Esophagus (tissue), 2 donors: Measurements from ENCODE around the gene MLPH. TPM values are rescaled to one million over a fixed set of nuclear protein-coding genes. Genes with fewer than 3 reads are reported as not detected.

Experiments used
- H3K27ac ChIP-seq, 2 donors: one replicate each; pipeline ENCODE4 v1.5.1; 2013; ENCODE audit warnings: low read depth in 2 of 2, mild to moderate bottlenecking in 2 of 2, inconsistent platforms in 1 of 2, low read length in 1 of 2, moderate library complexity in 1 of 2
- H3K27me3 ChIP-seq, 2 donors: one replicate each; pipeline ENCODE4 v1.6.1; 2013; ENCODE audit warnings: low read length in 2 of 2, control low read depth in 1 of 2, mild to moderate bottlenecking in 1 of 2; ENCODE audit not compliant: insufficient read depth in 2 of 2, control insufficient read depth in 1 of 2
- H3K36me3 ChIP-seq, 2 donors: one replicate each; pipeline ENCODE4 v1.6.1; 2013; ENCODE audit warnings: low read length in 1 of 2; ENCODE audit not compliant: control insufficient read depth in 2 of 2, insufficient read depth in 2 of 2
- H3K4me1 ChIP-seq, 2 donors: one replicate each; pipeline ENCODE4 v1.6.1; 2013; ENCODE audit warnings: low read length in 1 of 2; ENCODE audit not compliant: control insufficient read depth in 2 of 2, insufficient read depth in 2 of 2
- H3K4me3 ChIP-seq, 2 donors: one replicate each; pipeline ENCODE4 v1.5.1; 2013; ENCODE audit warnings: low read length in 2 of 2, mild to moderate bottlenecking in 2 of 2, low read depth in 1 of 2, moderate library complexity in 1 of 2
- H3K9me3 ChIP-seq, 2 donors: one replicate each; pipeline ENCODE4 v1.6.1; 2013; ENCODE audit warnings: mild to moderate bottlenecking in 2 of 2, low read depth in 1 of 2, low read length in 1 of 2, moderate library complexity in 1 of 2; ENCODE audit not compliant: control insufficient read depth in 2 of 2, insufficient read depth in 1 of 2
- WGBS, 2 donors: extraction: QIAGEN DNeasy Blood & Tissue Kit; methylation state at CpG; one replicate each; pipeline ENCODE4 v1.1.7; 2013; 5-methylcytosine and 5-hydroxymethylcytosine counted together
- polyA plus RNA-seq, 2 donors: library from polyadenylated mRNA; stranded (reverse); fragments of 200-250 nt; gene quantifications; one replicate each; pipeline ENCODE4 v1.2.3, GENCODE V29; 2013
- donor health status: healthy with polysubstance abuse.
- donor health status: Bipolar disorder and iron deficiency.

The MLPH gene
- polyA plus RNA-seq, 2 donors: 3.4 to 4.4 TPM

GRCh38 chr2:237455764-237456163, 31.3 kb upstream of the MLPH start:
- no peaks in the 10 kb centered on the region for H3K27me3 ChIP-seq

GRCh38 chr2:237456200-237456843, 30.7 kb upstream of the MLPH start:
- Histone ChIP-seq H3K27ac (no peak overlapping the region), H3K36me3 (no peaks in the 10 kb centered on the region), H3K4me3 (no peak overlapping the region), H3K27me3 (no peaks in the 10 kb centered on the region), H3K4me1 (no peaks in the 10 kb centered on the region), H3K9me3 (no peaks in the 10 kb centered on the region)
- 58 to 71% methylated on average over 11 of the region's 11 CpGs for WGBS, 2 donors

More at GRCh38 chr2:237455764-237456163, 31.3 kb upstream of the MLPH start:
- WGBS, 2 donors: 74 to 76% methylated on average over 5 of the region's 5 CpGs
- no peaks in the 10 kb centered on the region for H3K36me3 ChIP-seq
- H3K4me1 ChIP-seq: peaks cover 0 to under 1% of the 10 kb centered on the region in 2 donors
- H3K27ac ChIP-seq: peak overlapping the region in 1 of 2 donors; percentile 23
- H3K4me3 ChIP-seq: no peak overlapping the region
- no peaks in the 10 kb centered on the region for H3K9me3 ChIP-seq

- Histone ChIP-seq H3K4me3 (no peak overlapping the region), H3K27ac (no peak overlapping the region), H3K27me3 (no peaks in the 10 kb centered on the region), H3K9me3 (no peaks in the 10 kb centered on the region), H3K36me3 (no peaks in the 10 kb centered on the region), H3K4me1 (no peaks in the 10 kb centered on the region)
- WGBS, 2 donors: 89 to 93% methylated on average over 2 of the region's 2 CpGs
Observed at GRCh38 chr2:237457388-237457941, 29.6 kb upstream of the MLPH start.

- Histone ChIP-seq H3K4me1 (no peaks in the 10 kb centered on the region), H3K36me3 (no peaks in the 10 kb centered on the region), H3K4me3 (no peak overlapping the region), H3K27ac (no peak overlapping the region), H3K9me3 (no peaks in the 10 kb centered on the region), H3K27me3 (no peaks in the 10 kb centered on the region)
- WGBS, 2 donors: 76 to 81% methylated on average over 1 of the region's 1 CpG
Observed at GRCh38 chr2:237458519-237458918, 28.5 kb upstream of the MLPH start.

GRCh38 chr2:237459226-237459625, 27.8 kb upstream of the MLPH start:
- WGBS, 2 donors: 83% methylated on average over 4 of the region's 4 CpGs
- H3K9me3 ChIP-seq: no peaks in the 10 kb centered on the region
- no peaks in the 10 kb centered on the region for H3K4me1 ChIP-seq
- no peaks in the 10 kb centered on the region for H3K27me3 ChIP-seq
- no peak overlapping the region for H3K27ac ChIP-seq
- H3K4me3 ChIP-seq: no peak overlapping the region
- H3K36me3 ChIP-seq: no peaks in the 10 kb centered on the region

- Histone ChIP-seq H3K4me3 (no peak overlapping the region), H3K4me1 (no peaks in the 10 kb centered on the region), H3K9me3 (no peaks in the 10 kb centered on the region), H3K36me3 (no peaks in the 10 kb centered on the region), H3K27ac (no peak overlapping the region), H3K27me3 (no peaks in the 10 kb centered on the region)
- WGBS, 2 donors: 72 to 76% methylated on average over 3 of the region's 3 CpGs
Observed at GRCh38 chr2:237459741-237460174, 27.3 kb upstream of the MLPH start.

- Histone ChIP-seq H3K27ac (no peak overlapping the region), H3K27me3 (no peaks in the 10 kb centered on the region), H3K4me3 (no peak overlapping the region), H3K9me3 (no peaks in the 10 kb centered on the region), H3K36me3 (no peaks in the 10 kb centered on the region), H3K4me1 (no peaks in the 10 kb centered on the region)
- 92 to 93% methylated on average over 6 to 8 of the region's 8 CpGs for WGBS, 2 donors
Observed at GRCh38 chr2:237464757-237465391, 22.2 kb upstream of the MLPH start.

- Histone ChIP-seq H3K27ac (no peak overlapping the region), H3K4me3 (no peak overlapping the region), H3K27me3 (no peaks in the 10 kb centered on the region), H3K36me3 (no peaks in the 10 kb centered on the region), H3K9me3 (no peaks in the 10 kb centered on the region), H3K4me1 (no peaks in the 10 kb centered on the region)
- WGBS, 2 donors: 86 to 90% methylated on average over 16 of the region's 16 CpGs
Observed at GRCh38 chr2:237465515-237466148, 21.4 kb upstream of the MLPH start.

- no peaks in the 10 kb centered on the region for H3K36me3 ChIP-seq
- H3K27ac ChIP-seq: no peak overlapping the region
- H3K4me1 ChIP-seq: no peaks in the 10 kb centered on the region
- WGBS, 2 donors: 49 to 60% methylated on average over 6 of the region's 6 CpGs
- no peaks in the 10 kb centered on the region for H3K9me3 ChIP-seq
- H3K27me3 ChIP-seq: no peaks in the 10 kb centered on the region
- H3K4me3 ChIP-seq: no peak overlapping the region
Observed at GRCh38 chr2:237466211-237466610, 20.8 kb upstream of the MLPH start.
